Activated T-cell treated with anti-CD3 and anti-CD28 coated beads, Interleukin-2, amount 50 U/mL, for 72 hours (primary cell): Measurements from ENCODE around the gene KCNN1. TPM values are rescaled to one million over a fixed set of nuclear protein-coding genes. Genes with fewer than 3 reads are reported as not detected.
"Not testable (repeated sequence)": the region's sequence is repeated elsewhere in the genome, so short reads cannot be mapped to it uniquely, and the experiment has no call there.

ENCODE experiments used
- ATAC-seq, 2 donors: fragments of 150-1000 bp; cut with Tn5 transposase; replicated peaks in 1 of 2; 2 replicates each; pipeline ENCODE4 v1.10.0; 2021; ENCODE audit warnings: moderate library complexity in 2 of 2, mild to moderate bottlenecking in 1 of 2
- DNase-seq, 2 donors: peaks; one replicate each; pipeline ENCODE4 v3.0.0; 2021 to 2022; ENCODE audit warnings: mixed read lengths in 1 of 2
- H3K27ac Mint-ChIP-seq: one replicate; pipeline ENCODE4 v1.8.0; 2022; ENCODE audit warnings: mild to moderate bottlenecking, moderate library complexity, mixed read lengths
- H3K27me3 Mint-ChIP-seq: one replicate; pipeline ENCODE4 v1.8.0; 2022; ENCODE audit warnings: low read depth, mixed read lengths
- H3K36me3 Mint-ChIP-seq, 2 donors: one replicate each; pipeline ENCODE4 v1.8.0; 2022; ENCODE audit warnings: mixed read lengths in 2 of 2, mild to moderate bottlenecking in 1 of 2; ENCODE audit not compliant: insufficient read depth in 2 of 2
- H3K4me1 Mint-ChIP-seq: one replicate; pipeline ENCODE4 v1.8.0; 2022; ENCODE audit warnings: low read depth, mixed read lengths
- H3K4me3 Mint-ChIP-seq, 2 donors: one replicate each; pipeline ENCODE4 v1.8.0; 2022; ENCODE audit warnings: mild to moderate bottlenecking in 2 of 2, mixed read lengths in 2 of 2, moderate library complexity in 2 of 2
- H3K9me3 Mint-ChIP-seq, 2 donors: one replicate each; pipeline ENCODE4 v1.8.0; 2022; ENCODE audit warnings: mixed read lengths in 2 of 2
- total RNA-seq, 2 donors: library from RNA; stranded (reverse); gene quantifications; one replicate each; pipeline ENCODE4 v1.2.3, GENCODE V29; 2022

The KCNN1 gene
- total RNA-seq, 2 donors from 2014 or later, result 0.69 to 1.2 TPM

- Mint-ChIP-seq H3K27ac (no peak overlapping the region), H3K27me3 (peaks cover 45% of the 10 kb centered on the region), H3K36me3 (no peaks in the 10 kb centered on the region), H3K9me3 (no peaks in the 10 kb centered on the region), H3K4me3 (peak overlapping the region; percentile 44 to 64), H3K4me1 (no peaks in the 10 kb centered on the region)
- ATAC-seq (no peak), DNase-seq (no peak)
These were observed 547 bp downstream of the KCNN1 start for GRCh38 chr19:17967257-17968051.

- no peak for DNase-seq
- no peak for ATAC-seq
- no peaks in the 10 kb centered on the region for H3K36me3 Mint-ChIP-seq
- H3K4me1 Mint-ChIP-seq, result no peaks in the 10 kb centered on the region
- peaks cover 44% of the 10 kb centered on the region for H3K27me3 Mint-ChIP-seq
- H3K27ac Mint-ChIP-seq, result no peak overlapping the region
- H3K9me3 Mint-ChIP-seq, result no peaks in the 10 kb centered on the region
- H3K4me3 Mint-ChIP-seq, result no peak overlapping the region
These were observed 1.5 kb downstream of the KCNN1 start for GRCh38 chr19:17968362-17968761.

GRCh38 chr19:17969096-17969792 is 2.3 kb downstream of the KCNN1 start:
- H3K4me1 Mint-ChIP-seq, result no peaks in the 10 kb centered on the region
- H3K9me3 Mint-ChIP-seq, result no peaks in the 10 kb centered on the region
- H3K4me3 Mint-ChIP-seq, result no peak overlapping the region
- ATAC-seq (no peak), DNase-seq (no peak)
- no peak overlapping the region for H3K27ac Mint-ChIP-seq
- no peaks in the 10 kb centered on the region for H3K36me3 Mint-ChIP-seq
- H3K27me3 Mint-ChIP-seq, result peaks cover 35% of the 10 kb centered on the region

GRCh38 chr19:17972230-17972629 is 5.3 kb downstream of the KCNN1 start:
- Mint-ChIP-seq H3K27ac (no peak overlapping the region), H3K36me3 (no peaks in the 10 kb centered on the region), H3K27me3 (peaks cover 7% of the 10 kb centered on the region), H3K4me3 (no peak overlapping the region), H3K4me1 (no peaks in the 10 kb centered on the region), H3K9me3 (no peaks in the 10 kb centered on the region)
- ATAC-seq (no peak), DNase-seq (no peak)

- Mint-ChIP-seq H3K4me1 (no peaks in the 10 kb centered on the region), H3K27ac (no peak overlapping the region), H3K4me3 (no peak overlapping the region), H3K36me3 (no peaks in the 10 kb centered on the region), H3K27me3 (no peaks in the 10 kb centered on the region), H3K9me3 (no peaks in the 10 kb centered on the region)
- DNase-seq (no peak), ATAC-seq (no peak)
These were observed 6.9 kb downstream of the KCNN1 start for GRCh38 chr19:17973759-17974158.

- no peaks in the 10 kb centered on the region for H3K9me3 Mint-ChIP-seq
- no peak overlapping the region for H3K4me3 Mint-ChIP-seq
- no peak for DNase-seq
- H3K27ac Mint-ChIP-seq, result no peak overlapping the region
- ATAC-seq, result no peak
- no peaks in the 10 kb centered on the region for H3K36me3 Mint-ChIP-seq
- no peaks in the 10 kb centered on the region for H3K4me1 Mint-ChIP-seq
- no peaks in the 10 kb centered on the region for H3K27me3 Mint-ChIP-seq
These were observed 7.6 kb downstream of the KCNN1 start for GRCh38 chr19:17974551-17974950.

- DNase-seq (no peak), ATAC-seq (no peak)
- H3K4me1 Mint-ChIP-seq, result no peaks in the 10 kb centered on the region
- H3K27ac Mint-ChIP-seq, result no peak overlapping the region
- H3K36me3 Mint-ChIP-seq, result no peaks in the 10 kb centered on the region
- H3K4me3 Mint-ChIP-seq, result no peak overlapping the region
- H3K9me3 Mint-ChIP-seq, result no peaks in the 10 kb centered on the region
- peaks cover 1% of the 10 kb centered on the region for H3K27me3 Mint-ChIP-seq
These were observed 8.1 kb downstream of the KCNN1 start for GRCh38 chr19:17975032-17975431.

GRCh38 chr19:17977021-17977420 is 10.1 kb downstream of the KCNN1 start:
- H3K9me3 Mint-ChIP-seq, result no peaks in the 10 kb centered on the region

GRCh38 chr19:17977488-17977887 is 10.6 kb downstream of the KCNN1 start:
- H3K27me3 Mint-ChIP-seq, result peaks cover 10% of the 10 kb centered on the region
- H3K4me3 Mint-ChIP-seq, result no peak overlapping the region
- ATAC-seq (no peak), DNase-seq (no peak)
- no peaks in the 10 kb centered on the region for H3K9me3 Mint-ChIP-seq
- no peaks in the 10 kb centered on the region for H3K4me1 Mint-ChIP-seq
- no peaks in the 10 kb centered on the region for H3K36me3 Mint-ChIP-seq
- H3K27ac Mint-ChIP-seq, result no peak overlapping the region

More at GRCh38 chr19:17977021-17977420, 10.1 kb downstream of the KCNN1 start:
- H3K4me3 Mint-ChIP-seq, result no peak overlapping the region
- H3K4me1 Mint-ChIP-seq, result no peaks in the 10 kb centered on the region
- no peaks in the 10 kb centered on the region for H3K36me3 Mint-ChIP-seq
- peaks cover 10% of the 10 kb centered on the region for H3K27me3 Mint-ChIP-seq
- no peak for DNase-seq
- no peak overlapping the region for H3K27ac Mint-ChIP-seq
- ATAC-seq, result no peak

GRCh38 chr19:17981611-17982010 is 14.7 kb downstream of the KCNN1 start:
- Mint-ChIP-seq H3K27me3 (peaks cover 10% of the 10 kb centered on the region), H3K4me3 (no peak overlapping the region), H3K9me3 (no peaks in the 10 kb centered on the region), H3K4me1 (no peaks in the 10 kb centered on the region), H3K27ac (no peak overlapping the region), H3K36me3 (no peaks in the 10 kb centered on the region)
- DNase-seq (no peak), ATAC-seq (no peak)

- DNase-seq, result no peak
These were observed 15.5 kb downstream of the KCNN1 start for GRCh38 chr19:17982430-17982829.

GRCh38 chr19:17985037-17985818 is 18.3 kb downstream of the KCNN1 start:
- Mint-ChIP-seq H3K27ac (no peak overlapping the region), H3K4me1 (no peaks in the 10 kb centered on the region), H3K36me3 (no peaks in the 10 kb centered on the region), H3K27me3 (peaks cover 7% of the 10 kb centered on the region), H3K4me3 (no peak overlapping the region), H3K9me3 (no peaks in the 10 kb centered on the region)
- ATAC-seq (no peak), DNase-seq (no peak)

More at GRCh38 chr19:17982430-17982829, 15.5 kb downstream of the KCNN1 start:
- H3K4me3 Mint-ChIP-seq, result no peak overlapping the region
- peaks cover 10% of the 10 kb centered on the region for H3K27me3 Mint-ChIP-seq
- no peak for ATAC-seq
- H3K4me1 Mint-ChIP-seq, result no peaks in the 10 kb centered on the region
- H3K27ac Mint-ChIP-seq, result no peak overlapping the region
- H3K9me3 Mint-ChIP-seq, result no peaks in the 10 kb centered on the region
- H3K36me3 Mint-ChIP-seq, result no peaks in the 10 kb centered on the region

GRCh38 chr19:17986569-17986968 is 19.7 kb downstream of the KCNN1 start:
- DNase-seq, H3K4me1 Mint-ChIP-seq, ATAC-seq, H3K27ac Mint-ChIP-seq, H3K27me3 Mint-ChIP-seq, H3K9me3 Mint-ChIP-seq, H3K4me3 Mint-ChIP-seq, H3K36me3 Mint-ChIP-seq: not testable (repeated sequence)
